Measurements from ENCODE around the gene ZNF644.

- TF ChIP-seq CTCF (IDR thresholded peaks at IDR 0.05) (no peak), ZFX (IDR thresholded peaks at IDR 0.05; ENCODE audit: borderline replicate concordance) (no peak)
These were observed 34.0 kb downstream of the ZNF644 start for GRCh38 chr1:90987841-90988240.

Data from 22Rv1 (cell line).